HG02759 (cell line): ENCODE data around the gene WDR26.
"Not testable (repeated sequence)": the region's sequence is repeated elsewhere in the genome, so short reads cannot be mapped to it uniquely, and the experiment has no call there.

ENCODE experiments used
- ATAC-seq: cut with Tn5 transposase; IDR thresholded peaks from one replicate; pipeline ENCODE4 v1.9.1; 2021; ENCODE audit warnings: mild to moderate bottlenecking, moderate library complexity; ENCODE audit not compliant: unreplicated experiment

Gene WDR26

DNA sequence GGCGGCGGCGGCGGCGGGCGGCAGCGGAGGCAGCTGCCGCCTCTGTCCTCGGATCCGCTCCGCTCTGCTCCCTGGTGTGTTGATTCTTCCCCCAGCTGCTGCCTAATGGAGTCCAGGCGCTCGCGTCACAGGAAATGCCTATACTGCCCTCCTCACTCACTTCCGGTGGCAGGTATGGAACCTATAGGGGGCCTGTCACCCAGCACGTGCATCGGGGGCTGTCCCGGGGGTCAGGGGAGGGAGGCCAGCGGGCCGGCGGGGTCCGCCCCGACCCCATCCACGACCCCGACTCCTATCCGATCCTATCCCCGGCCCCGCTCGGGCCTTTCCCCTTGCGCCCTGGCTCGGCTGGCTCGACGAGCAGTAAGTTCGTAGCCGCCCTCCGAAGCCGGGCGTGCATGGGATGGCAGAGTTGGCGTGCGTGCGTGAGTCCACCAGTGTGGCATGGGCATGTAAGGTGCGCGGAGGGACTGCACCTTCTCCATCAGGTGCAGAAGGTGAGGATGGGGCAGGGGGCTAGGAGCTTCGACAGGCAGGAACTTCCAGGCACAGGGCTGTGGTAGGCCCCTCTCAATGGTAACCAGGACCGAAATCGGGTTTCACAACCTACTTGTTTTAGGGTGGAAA is at the start of gene WDR26:
TSS of gene WDR26 (minus strand) at position 107 of the 627 bp plus-strand sequence.
- peak; percentile 92 for ATAC-seq

DNA sequence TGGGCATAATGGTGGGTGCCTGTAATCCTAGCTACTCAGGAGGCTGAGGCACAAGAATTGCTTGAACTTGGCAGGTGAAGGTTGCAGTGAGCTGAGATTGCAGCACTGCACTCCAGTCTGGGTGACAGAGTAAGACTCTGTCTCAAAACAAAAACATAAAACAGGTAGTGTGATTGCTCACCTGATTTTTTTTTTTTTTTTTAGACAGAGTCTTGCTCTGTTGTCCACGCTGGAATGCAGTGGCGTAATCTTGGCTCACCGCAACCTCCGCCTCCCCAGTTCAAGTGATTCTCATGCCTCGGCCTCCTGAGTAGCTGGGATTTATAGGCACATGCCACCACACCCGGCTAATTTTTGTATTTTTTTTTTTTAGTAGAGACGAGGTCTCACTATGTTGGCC is 48.6 kb upstream of the WDR26 start:
- ATAC-seq, result not testable (repeated sequence)

DNA sequence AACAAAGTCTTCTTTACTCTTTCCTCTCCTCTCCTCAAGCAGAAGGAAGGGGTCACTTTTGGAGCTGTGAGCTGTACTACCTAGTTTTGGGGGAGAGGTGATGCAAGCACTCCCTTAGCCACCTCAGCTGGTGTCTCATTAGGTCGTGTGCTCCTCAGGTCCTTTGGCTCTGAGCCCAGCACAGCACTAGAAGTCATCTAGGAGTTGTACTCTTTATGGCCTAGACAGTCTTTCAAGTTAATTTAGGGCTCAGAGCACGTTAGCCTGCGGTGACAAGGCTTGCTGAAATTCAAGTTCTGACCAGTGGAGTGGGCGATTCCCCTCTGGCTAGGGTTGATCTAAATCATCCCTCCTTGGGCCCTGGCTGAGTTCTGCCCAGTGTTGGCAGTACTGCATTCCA is 48.0 kb upstream of the WDR26 start:
- ATAC-seq, result no peak

DNA sequence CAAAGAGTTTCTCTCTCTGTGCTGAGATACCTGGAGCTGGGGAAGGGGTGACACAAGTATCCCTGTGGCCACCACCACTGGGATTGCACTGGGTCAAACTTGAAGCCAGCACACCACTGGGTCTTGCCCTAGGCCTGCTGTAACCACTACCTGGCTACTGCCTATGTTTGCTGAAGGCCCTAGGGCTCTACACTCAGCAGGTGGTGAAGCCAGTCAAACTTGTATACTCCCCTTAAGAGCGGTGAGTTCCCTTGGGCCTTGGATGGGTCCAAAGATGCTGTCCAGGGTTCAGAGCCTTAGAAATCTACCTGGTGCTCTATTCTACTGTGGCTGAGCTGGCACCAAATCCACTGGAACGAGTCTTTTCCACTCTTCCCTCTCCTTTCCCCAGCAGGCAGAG is 47.0 kb upstream of the WDR26 start:
- ATAC-seq, result no peak

DNA sequence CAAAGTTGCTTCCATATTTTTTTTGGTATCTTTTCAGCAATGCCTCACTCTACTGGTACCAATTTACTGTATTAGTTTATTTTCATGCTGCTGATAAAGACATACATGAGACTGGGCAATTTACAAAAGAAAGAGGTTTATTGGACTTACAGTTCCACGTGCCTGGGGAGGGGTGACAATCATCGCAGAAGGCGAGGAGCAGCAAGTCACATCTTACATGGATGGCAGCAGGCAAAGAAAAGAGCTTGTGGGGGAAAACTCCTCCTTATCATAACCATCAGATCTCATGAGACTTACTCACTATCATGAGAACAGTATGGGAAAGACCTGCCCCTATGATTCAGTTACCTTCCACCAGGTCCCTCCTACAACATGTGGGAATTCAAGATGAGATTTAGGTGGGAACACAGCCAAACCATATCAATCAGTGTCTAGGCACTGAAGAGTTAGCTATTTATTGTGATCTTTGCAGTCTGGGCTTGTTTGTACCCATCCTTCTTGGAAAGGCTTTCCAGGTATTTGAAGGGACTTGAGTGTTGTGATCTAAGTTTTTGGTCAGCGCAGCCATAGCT is 46.4 kb upstream of the WDR26 start:
- not testable (repeated sequence) for ATAC-seq

DNA sequence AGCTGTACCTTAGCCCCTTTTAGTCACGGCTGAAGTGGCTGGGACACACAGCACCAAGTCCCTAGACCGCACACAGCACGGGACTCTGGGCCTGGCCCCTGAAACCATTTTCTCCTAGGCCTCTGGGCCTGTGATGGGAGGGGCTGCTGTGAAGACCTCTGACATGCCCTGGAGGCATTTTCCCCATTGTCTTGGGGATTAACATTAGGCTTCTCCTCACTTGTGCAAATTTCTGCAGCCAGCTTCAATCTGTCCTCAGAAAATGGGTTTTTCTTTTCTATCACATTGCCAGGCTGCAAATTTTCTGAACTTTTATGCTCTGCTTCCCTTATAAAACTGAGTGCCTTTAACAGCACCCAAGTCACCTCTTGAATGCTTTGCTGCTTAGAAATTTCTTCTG is 45.6 kb upstream of the WDR26 start:
- ATAC-seq, result not testable (repeated sequence)

DNA sequence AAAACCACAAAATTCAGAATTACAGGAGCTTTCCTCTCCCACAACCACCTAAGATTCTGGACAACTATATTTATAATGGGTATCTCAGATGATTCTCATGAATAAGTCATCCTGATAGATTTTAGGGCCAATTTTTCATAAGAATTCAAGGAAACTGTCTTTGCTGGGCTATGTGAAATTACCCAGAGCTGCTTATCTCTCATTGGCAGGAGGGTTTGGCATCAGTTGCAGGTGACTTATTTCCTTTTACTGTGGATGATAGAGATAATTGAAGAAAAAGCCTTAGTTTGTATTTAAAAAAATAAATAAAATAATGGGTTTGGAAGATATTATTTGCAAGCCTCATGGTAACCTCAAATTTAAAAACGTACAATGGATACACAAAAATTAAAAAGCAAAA is 38.2 kb upstream of the WDR26 start:
- ATAC-seq, result no peak

DNA sequence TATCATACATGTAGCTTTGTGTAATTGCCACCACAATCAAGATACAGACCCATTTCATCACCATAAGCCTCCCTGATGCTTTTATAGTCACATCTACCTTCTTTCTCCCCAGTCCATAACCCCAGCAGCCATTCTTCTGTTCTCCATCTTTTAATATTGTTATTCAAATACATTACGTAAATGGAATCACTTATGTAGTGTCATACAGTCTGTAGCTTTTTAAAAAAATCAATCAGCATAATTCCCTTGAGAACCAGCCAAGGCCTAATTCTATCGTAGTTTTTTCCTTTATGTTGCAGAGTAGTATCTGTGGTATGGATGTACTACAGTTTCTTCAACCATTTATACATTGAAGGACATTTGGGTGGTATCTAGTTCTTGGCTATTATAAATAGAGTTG is 31.6 kb upstream of the WDR26 start:
- ATAC-seq, result no peak

DNA sequence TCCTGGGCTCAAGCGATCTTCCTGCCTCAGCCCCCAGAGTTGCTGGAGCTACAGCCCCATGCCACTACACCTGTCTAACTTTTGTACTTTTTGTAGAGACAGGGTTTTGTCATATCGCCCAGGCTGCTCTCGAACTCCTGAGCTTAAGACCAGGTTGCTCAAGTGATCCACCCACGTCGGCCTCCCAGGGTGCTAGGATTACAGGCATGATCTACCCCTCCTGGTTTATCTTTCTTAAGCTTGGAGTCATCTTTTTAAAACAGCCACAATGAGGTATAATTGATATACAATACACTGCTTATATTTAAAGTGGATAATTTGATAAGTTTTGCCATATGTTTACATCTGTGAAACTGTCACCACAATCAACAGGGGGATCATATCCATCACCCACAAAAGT is 25.4 kb upstream of the WDR26 start:
- ATAC-seq, result no peak

DNA sequence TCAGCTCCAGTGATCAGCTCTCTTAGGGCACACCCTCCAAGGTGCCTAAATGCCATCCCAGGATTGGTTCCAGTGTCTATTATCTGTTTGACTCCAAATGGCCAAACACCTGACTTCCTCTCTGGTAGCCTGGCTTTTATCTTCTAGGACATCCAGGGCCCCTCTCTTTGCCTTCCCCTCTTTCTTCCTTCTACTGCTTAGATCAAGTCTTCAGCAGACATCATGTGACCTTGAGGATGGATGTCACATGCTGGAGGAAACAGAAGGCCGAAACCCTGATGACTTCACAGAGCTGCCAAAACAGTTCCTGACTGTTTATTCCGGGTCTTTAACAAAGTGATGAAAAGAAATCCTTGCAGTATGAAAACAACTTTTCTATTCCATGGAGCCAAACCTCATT is 24.4 kb upstream of the WDR26 start:
- ATAC-seq, result no peak

DNA sequence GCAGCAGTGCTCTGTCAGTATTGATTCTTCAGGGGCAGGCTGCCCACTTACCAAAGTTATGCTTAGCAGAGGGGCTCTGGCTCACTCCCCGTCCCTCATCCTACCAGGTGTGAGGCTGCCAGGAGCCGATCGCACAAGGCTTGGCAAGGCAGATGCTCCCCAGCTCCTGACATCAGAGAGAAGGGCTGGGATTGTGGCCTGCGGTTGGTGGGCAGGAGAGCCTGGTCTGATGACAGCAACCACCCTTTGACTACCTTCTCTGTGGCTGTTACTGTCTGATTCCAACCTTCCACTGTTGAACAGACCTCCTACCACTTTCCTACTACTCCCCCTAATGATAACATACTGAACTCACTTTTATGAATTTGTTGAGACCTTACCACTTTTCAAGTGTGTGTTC is 23.7 kb upstream of the WDR26 start:
- ATAC-seq, result no peak

DNA sequence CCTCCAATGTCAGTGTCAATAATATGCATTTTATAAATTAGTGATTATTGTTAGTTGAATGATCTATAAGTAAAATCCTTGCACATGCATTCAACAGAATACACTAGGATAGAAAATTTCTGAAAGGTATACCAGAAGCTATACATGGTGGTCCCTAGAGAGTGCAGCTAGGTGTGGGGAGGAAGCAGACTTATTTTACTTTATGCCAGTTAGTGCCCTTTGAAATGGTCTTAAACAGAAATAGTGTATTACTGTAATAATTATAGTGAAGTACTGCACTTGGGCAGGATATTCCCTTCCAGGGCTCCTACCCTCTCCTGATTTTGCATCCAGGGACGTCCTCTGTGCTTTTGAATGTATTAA is 23.2 kb upstream of the WDR26 start:
- no peak for ATAC-seq

DNA sequence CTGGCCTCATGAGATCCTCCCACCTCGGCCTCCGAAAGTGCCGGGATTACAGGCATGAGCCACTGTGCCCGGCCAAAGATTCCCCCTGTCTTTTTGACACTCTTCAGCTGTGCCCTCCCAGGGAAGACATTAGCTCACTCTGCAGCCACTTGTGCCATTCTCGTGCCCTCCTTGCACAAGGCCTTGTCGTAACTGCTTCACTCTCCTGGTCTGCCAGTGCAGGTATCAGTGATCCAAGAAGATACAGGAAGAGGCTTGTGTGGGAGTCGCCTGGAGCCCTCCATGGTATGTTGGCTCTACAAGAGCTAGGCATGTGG is 22.0 kb upstream of the WDR26 start:
- ATAC-seq, result no peak

DNA sequence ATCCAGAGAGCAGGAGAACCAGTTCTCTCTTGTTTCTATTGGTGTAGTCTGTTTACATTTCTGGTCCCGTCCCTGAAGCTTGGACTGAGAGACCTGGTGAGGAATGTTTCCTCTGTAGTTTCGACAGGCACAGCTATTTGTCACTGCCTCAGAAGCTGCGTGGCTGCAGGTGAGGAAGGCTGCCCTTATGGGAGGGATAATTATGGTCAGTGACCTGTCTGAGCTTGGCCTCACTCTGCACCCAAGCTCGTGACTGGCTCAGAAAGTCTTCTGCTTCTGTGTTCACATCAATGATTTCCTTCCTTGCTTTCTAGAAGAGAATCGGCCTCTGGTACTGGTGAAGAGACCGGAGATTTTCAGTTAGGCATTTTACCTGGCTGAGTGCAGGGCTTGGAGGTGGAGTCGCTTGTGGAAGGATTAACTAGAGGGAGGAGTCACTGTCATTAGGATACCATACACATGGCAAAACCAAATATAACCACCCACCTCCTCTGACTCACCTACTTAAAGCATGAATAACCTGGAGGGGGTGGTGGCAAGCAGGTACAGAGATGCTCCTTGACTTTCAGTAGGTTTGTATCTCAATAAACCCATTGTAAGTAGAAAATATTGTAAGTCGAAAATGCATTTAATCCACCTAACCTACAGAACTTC is 19.9 kb upstream of the WDR26 start:
- no peak for ATAC-seq

DNA sequence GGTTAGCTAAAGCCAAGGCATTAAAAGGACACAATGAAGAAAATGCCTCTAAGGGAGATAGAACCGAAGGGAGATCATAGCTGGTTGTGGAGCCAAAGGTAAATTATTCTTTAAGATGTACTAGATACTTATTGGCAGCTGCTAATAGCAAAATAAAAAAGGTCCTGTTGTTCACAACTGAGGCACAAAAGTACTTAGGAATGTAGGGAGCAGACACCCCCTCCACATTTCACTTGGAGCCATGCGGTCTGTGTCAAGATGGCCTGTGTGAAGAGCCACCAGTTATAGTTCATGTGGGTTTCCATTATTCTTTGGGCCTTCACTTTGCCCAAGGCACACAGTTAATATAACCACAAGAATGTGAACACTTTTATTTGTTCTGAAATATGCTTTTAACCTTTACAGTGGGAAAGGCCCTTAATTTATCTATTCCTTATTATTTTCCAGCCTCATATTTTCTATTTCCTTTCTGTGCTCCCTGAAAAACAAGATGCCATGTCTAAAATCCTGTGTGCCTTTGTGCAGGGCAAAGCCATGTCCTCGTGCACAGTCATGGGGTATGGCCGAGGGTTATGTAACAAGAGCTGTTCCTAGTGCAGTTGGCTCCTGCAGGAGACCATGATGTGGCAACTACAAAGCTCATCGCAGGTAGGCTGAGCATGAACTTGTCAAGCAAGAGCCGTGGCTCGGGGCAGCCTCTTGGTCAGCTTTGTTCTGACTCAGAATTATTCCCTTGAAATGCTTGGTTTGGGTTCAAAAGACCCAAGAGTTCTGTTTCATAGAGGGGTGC is 16.2 kb upstream of the WDR26 start:
- ATAC-seq, result no peak

DNA sequence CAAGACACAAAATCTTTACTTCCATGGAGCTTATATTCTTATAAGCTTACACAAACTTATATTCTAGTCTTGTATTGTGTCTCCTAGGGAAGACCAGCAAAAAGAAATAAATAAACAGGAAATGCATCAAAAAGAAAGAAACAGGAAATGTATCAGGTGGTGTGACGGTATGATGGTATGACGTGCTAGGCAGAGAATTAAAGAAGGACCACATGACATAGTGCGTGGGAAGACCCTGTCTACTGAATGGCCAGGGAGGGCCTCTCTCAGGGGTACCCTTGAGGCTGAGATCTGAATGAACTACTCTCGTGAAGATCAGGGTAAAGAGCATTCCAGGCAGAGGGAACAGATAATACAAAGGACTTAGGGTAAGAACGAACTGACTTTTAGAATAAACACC is 15.6 kb upstream of the WDR26 start:
- no peak for ATAC-seq

DNA sequence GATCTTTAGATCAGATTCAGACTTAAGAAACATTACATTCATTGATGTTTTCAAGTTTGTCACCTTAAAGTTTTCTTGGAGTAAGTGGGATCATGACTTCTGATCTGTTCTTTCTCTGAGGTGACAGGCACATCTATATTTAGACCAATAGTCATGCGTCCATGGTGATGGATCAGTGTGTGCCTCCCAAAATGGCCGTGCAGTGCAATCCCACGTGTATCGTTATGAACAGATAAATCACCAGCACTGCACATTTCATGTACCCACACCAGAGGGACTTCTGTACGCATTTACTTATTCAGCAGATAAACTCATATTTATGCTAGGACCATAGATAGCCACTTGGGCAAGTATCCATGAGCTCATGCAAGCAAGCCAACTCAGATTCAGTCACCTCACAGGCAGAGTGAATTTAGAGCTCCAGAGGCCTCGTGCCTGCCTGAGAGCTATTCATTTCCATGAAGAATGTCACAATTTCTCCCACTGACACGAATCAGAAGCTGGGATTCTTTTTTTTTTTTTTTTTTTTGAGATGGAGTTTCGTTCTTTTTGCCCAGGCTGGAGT is 13.9 kb upstream of the WDR26 start:
- ATAC-seq, result no peak

DNA sequence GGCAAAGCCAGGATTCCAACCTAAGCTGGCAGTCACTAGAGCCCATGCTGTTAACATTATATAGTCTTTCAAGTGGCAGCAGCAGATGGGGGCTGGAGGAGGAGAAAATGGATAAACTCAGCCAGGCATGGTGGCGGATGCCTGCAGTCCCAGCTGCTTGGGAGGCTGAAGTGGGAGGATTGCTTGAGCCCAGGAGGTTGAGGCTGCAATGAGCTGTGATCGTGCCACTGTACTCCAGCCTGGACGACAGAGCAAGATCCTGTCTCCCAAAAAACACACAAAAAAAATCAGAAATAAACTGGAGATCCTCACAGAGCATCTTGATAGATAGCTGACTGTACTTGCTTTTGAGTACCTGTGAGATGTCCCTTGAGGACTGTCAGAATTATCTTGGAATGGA is 13.4 kb upstream of the WDR26 start:
- no peak for ATAC-seq

DNA sequence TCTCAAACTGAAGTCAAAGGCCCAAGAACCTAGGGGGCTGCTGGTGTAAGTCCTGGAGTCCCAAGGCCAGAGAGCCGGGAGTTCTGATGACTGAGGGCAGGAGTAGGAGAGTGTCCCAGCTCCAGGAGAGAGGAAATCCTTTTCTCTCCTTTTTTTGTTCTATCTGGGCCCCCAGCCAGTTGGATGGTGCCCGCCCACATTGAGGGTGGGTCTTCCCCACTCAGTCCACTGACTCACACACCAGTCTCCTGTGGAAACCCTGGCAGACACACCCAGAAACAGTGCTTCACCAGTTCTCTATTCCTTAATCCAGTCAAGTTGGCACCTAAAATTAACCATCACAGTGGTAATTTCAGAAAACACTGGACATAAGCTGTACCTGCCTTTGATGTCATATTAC is 12.7 kb upstream of the WDR26 start:
- no peak for ATAC-seq

DNA sequence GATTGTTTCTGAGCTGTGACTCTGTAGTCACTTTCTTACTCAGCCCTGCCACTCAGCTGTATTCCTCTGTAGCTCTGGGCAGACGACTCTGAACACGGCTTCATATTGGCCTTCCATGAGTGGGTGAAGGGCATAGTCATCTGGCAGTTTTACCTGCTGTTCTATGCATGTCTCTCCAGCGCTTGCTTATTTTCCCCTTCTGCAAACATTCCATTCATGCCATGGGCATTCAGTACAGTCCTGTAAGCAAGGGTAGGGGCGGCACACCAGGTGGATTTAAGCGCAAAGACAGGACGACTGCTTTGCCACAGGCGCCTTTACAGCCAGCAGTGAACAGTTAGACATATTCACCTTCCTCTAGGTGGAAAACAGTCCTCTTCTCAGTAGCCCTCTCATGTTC is 4.4 kb upstream of the WDR26 start:
- ATAC-seq, result no peak

DNA sequence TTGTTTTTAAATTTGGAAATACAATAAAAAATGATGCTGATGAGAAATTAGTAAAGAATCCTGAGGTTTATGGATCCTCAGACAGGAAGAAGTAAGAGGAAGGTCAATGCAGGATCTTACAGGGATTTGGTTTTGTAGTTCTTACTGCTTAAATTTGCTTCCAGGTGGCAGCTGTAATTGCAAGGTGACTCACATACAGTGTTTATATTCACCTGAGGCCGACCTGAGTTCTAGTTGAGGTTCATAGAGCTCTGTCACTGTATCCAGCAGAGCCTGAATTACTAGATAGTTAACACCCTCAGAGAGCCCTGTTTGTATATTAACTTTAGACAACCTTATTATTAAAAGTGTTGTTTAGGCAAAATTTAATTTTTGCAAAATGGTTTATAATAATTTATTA is 1.4 kb upstream of the WDR26 start:
- no peak for ATAC-seq

DNA sequence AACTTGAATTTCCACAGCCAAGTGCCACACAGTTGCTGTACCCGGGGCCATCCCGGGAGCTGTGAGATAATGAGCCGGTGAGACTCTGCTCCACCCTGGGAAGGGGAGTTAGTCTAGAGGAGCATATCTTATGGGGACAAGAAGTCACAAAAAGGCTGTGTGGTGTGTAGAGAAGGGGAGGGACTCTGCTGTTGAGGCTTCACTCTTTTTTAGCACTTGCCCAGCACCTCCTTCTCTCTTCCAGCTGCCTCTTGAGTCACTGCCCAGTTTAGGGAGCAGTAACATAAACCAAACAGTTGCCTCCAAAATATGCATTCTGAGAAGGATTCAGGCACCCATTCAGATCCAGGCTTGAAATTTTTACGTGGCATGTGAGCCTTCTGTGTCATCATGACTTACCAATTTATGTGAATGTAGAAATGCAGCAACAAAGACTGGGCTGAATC is 744 bp upstream of the WDR26 start:
- ATAC-seq, result peak; percentile 15
